Neuronal stem cell (in vitro differentiated cells): ENCODE data around the gene CINP.
"Not testable (repeated sequence)": the region's sequence is repeated elsewhere in the genome, so short reads cannot be mapped to it uniquely, and the experiment has no call there.

ENCODE experiments used
- DNase-seq: peaks from one replicate; pipeline ENCODE4 v3.0.0-alpha.2; 2013; ENCODE audit warnings: low spot score
- H2AFZ ChIP-seq: one replicate; pipeline ENCODE4 v1.6.1; 2013; ENCODE audit warnings: mild to moderate bottlenecking, low read length, inconsistent platforms
- H2AK5ac ChIP-seq: 2 replicates; pipeline ENCODE4 v1.6.1; 2013; ENCODE audit warnings: low read depth, mild to moderate bottlenecking, inconsistent platforms, low read length, moderate library complexity, mixed read lengths
- H2BK120ac ChIP-seq: 2 replicates; pipeline ENCODE4 v1.6.1; 2013; ENCODE audit warnings: low read depth, mild to moderate bottlenecking, inconsistent platforms, low read length, moderate library complexity, mixed read lengths
- H2BK12ac ChIP-seq: one replicate; pipeline ENCODE4 v1.6.1; 2013; ENCODE audit warnings: low read length, inconsistent platforms
- H2BK15ac ChIP-seq: 2 replicates; pipeline ENCODE4 v1.6.1; 2013; ENCODE audit warnings: mild to moderate bottlenecking, low read length, inconsistent platforms, mixed read lengths
- H2BK5ac ChIP-seq: one replicate; pipeline ENCODE4 v1.6.1; 2013; ENCODE audit warnings: inconsistent platforms, mild to moderate bottlenecking, low read length, moderate library complexity
- H3K14ac ChIP-seq: one replicate; pipeline ENCODE4 v1.6.1; 2013; ENCODE audit warnings: low read length, inconsistent platforms
- H3K18ac ChIP-seq: 2 replicates; pipeline ENCODE4 v1.6.1; 2013; ENCODE audit warnings: low read length, inconsistent platforms
- H3K23ac ChIP-seq: 2 replicates; pipeline ENCODE4 v1.6.1; 2013; ENCODE audit warnings: low read depth, mild to moderate bottlenecking, mixed read lengths, low read length, inconsistent platforms; ENCODE audit not compliant: poor library complexity
- H3K27ac ChIP-seq: replicated peaks from 3 replicates; pipeline ENCODE4 v1.5.1; 2013; ENCODE audit warnings: low read length, inconsistent platforms
- H3K27me3 ChIP-seq, 3 experiments: 2 replicates each; pipeline ENCODE4 v1.6.1; 2013; ENCODE audit warnings: low read length in 3 of 3, mild to moderate bottlenecking in 2 of 3, inconsistent platforms in 1 of 3, low read depth in 1 of 3, mixed read lengths in 1 of 3, moderate library complexity in 1 of 3; ENCODE audit not compliant: control insufficient read depth in 3 of 3, insufficient read depth in 3 of 3
- H3K36me3 ChIP-seq, 2 donors: replicated peaks in 1 of 2; 2 replicates each; pipeline ENCODE4 v1.6.1; 2013; ENCODE audit warnings: low read length in 2 of 2; ENCODE audit not compliant: control insufficient read depth in 2 of 2, insufficient read depth in 2 of 2
- H3K4ac ChIP-seq: 2 replicates; pipeline ENCODE4 v1.6.1; 2013; ENCODE audit warnings: inconsistent platforms, mild to moderate bottlenecking, low read length, moderate library complexity
- H3K4me1 ChIP-seq, 2 donors: 1 replicate in 1 of 2; 2 replicates in 1 of 2; pipeline ENCODE4 v1.6.1; 2013; ENCODE audit warnings: low read length in 2 of 2, low read depth in 1 of 2; ENCODE audit not compliant: control insufficient read depth in 2 of 2, insufficient read depth in 1 of 2
- H3K4me2 ChIP-seq: one replicate; pipeline ENCODE4 v1.6.1; 2013; ENCODE audit warnings: mild to moderate bottlenecking, low read length, inconsistent platforms; ENCODE audit not compliant: insufficient read depth, poor library complexity, severe bottlenecking
- H3K4me3 ChIP-seq, 2 donors: 2 replicates each; pipeline ENCODE4 v1.5.1; 2013; ENCODE audit warnings: low read length in 2 of 2, mild to moderate bottlenecking in 2 of 2, inconsistent platforms in 1 of 2, moderate library complexity in 1 of 2
- H3K79me1 ChIP-seq: one replicate; pipeline ENCODE4 v1.6.1; 2013; ENCODE audit warnings: low read depth, mild to moderate bottlenecking, inconsistent platforms, low read length, moderate library complexity
- H3K9ac ChIP-seq: one replicate; pipeline ENCODE4 v1.6.1; 2013; ENCODE audit warnings: mild to moderate bottlenecking, low read depth, low read length, inconsistent platforms; ENCODE audit not compliant: poor library complexity
- H3K9me3 ChIP-seq, 2 donors: replicated peaks in 1 of 2; 2 replicates each; pipeline versions ENCODE3 to v1.6.1; 2013; ENCODE audit warnings: low read length in 2 of 2, mild to moderate bottlenecking in 2 of 2, inconsistent platforms in 1 of 2, low read depth in 1 of 2, mixed read lengths in 1 of 2, moderate library complexity in 1 of 2; ENCODE audit not compliant: control insufficient read depth in 2 of 2, insufficient read depth in 1 of 2
- H4K8ac ChIP-seq: one replicate; pipeline ENCODE4 v1.6.1; 2013; ENCODE audit warnings: low read depth, mild to moderate bottlenecking, inconsistent platforms, low read length, moderate library complexity
- H4K91ac ChIP-seq: one replicate; pipeline ENCODE4 v1.6.1; 2013; ENCODE audit warnings: low read length, low read depth, mild to moderate bottlenecking, inconsistent platforms; ENCODE audit not compliant: poor library complexity
- WGBS, 2 donors: extraction: QIAGEN DNeasy Blood & Tissue Kit; methylation state at CpG; one replicate each; pipeline ENCODE4 v1.1.7; 2013; ENCODE audit warnings: missing lambda C conversion rate in 2 of 2, mixed read lengths in 1 of 2; ENCODE audit not compliant: insufficient read length in 2 of 2, insufficient replicate concordance in 1 of 2; ENCODE audit errors: extremely low coverage in 2 of 2; 5-methylcytosine and 5-hydroxymethylcytosine counted together

CINP gene

GRCh38 chr14:102351593-102351992 lies 11.1 kb downstream of the CINP start:
- H3K27ac ChIP-seq, H3K9ac ChIP-seq, H2AK5ac ChIP-seq, H2AFZ ChIP-seq, H3K79me1 ChIP-seq, H3K27me3 ChIP-seq, H4K8ac ChIP-seq, H3K23ac ChIP-seq, H3K18ac ChIP-seq, H3K4me2 ChIP-seq, H3K14ac ChIP-seq, H2BK5ac ChIP-seq, H2BK15ac ChIP-seq, H3K4me3 ChIP-seq, DNase-seq, H2BK120ac ChIP-seq, H4K91ac ChIP-seq, H3K4ac ChIP-seq, H3K4me1 ChIP-seq, H2BK12ac ChIP-seq, H3K9me3 ChIP-seq: not testable (repeated sequence)
- H3K36me3 ChIP-seq: peaks cover 9 to 83% of the 10 kb centered on the region in 2 donors
- WGBS, 2 donors: no CpG with 5 or more reads among the region's 9 CpGs

DNA sequence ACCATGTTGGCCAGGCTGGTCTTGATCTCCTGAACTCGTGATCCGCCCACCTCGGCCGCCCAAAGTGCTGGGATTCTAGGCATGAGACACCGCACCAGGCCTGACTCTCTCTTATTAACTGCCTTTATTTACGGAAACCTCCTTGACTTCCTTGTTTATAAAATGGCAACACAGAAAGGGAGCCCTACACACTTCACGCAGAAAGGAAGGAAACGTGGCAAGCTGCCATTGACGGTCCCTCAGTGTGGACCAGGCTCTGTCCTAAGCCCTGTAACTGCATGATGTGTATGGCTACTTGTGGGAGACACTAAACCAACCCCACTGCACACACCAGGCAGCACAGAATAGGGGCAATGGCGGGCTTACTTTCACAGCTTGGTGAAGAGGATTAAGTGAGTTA lies 11.7 kb downstream of the CINP start:
- H2BK120ac ChIP-seq: no peak overlapping the region
- H3K79me1 ChIP-seq: no peaks in the 10 kb centered on the region
- H2BK5ac ChIP-seq: no peak overlapping the region
- H3K27ac ChIP-seq: no peak overlapping the region
- H4K91ac ChIP-seq: no peak overlapping the region
- no peak overlapping the region for H3K18ac ChIP-seq
- H2AFZ ChIP-seq: no peak overlapping the region
- peak overlapping the region; percentile 70 for H3K9ac ChIP-seq
- H3K4me2 ChIP-seq: no peak overlapping the region
- H2BK12ac ChIP-seq: no peak overlapping the region
- no peak overlapping the region for H3K4ac ChIP-seq
- H2AK5ac ChIP-seq: no peak overlapping the region
- peak overlapping the region in 1 of 2 donors; percentile 6 for H3K4me3 ChIP-seq
- H3K36me3 ChIP-seq: peaks cover 9 to 82% of the 10 kb centered on the region in 2 donors
- H3K14ac ChIP-seq: no peak overlapping the region
- no peaks in the 10 kb centered on the region for H3K4me1 ChIP-seq
- H4K8ac ChIP-seq: no peak overlapping the region
- H3K9me3 ChIP-seq: no peaks in the 10 kb centered on the region
- no CpG with 5 or more reads among the region's 10 CpGs for WGBS, 2 donors
- DNase-seq: no peak
- H3K27me3 ChIP-seq: no peaks in the 10 kb centered on the region
- no peak overlapping the region for H2BK15ac ChIP-seq
- no peak overlapping the region for H3K23ac ChIP-seq

- Histone ChIP-seq H2BK5ac (no peak overlapping the region), H2BK120ac (no peak overlapping the region), H3K4ac (no peak overlapping the region), H3K18ac (no peak overlapping the region), H3K4me2 (no peak overlapping the region), H2AK5ac (no peak overlapping the region), H3K9me3 (no peaks in the 10 kb centered on the region), H3K23ac (no peak overlapping the region), H3K27me3 (no peaks in the 10 kb centered on the region), H3K9ac (no peak overlapping the region), H3K79me1 (no peaks in the 10 kb centered on the region), H2BK15ac (no peak overlapping the region), H3K36me3 (peaks cover 14 to 79% of the 10 kb centered on the region in 2 donors), H3K4me1 (no peaks in the 10 kb centered on the region), H2BK12ac (no peak overlapping the region), H3K27ac (no peak overlapping the region), H4K91ac (no peak overlapping the region), H2AFZ (no peak overlapping the region), H3K4me3 (peak overlapping the region in 1 of 2 donors; percentile 40), H4K8ac (no peak overlapping the region), H3K14ac (no peak overlapping the region)
- no CpG with 5 or more reads among the region's 16 CpGs for WGBS, 2 donors
- no peak for DNase-seq
Measured at GRCh38 chr14:102348376-102348775, 14.3 kb downstream of the CINP start.

DNA sequence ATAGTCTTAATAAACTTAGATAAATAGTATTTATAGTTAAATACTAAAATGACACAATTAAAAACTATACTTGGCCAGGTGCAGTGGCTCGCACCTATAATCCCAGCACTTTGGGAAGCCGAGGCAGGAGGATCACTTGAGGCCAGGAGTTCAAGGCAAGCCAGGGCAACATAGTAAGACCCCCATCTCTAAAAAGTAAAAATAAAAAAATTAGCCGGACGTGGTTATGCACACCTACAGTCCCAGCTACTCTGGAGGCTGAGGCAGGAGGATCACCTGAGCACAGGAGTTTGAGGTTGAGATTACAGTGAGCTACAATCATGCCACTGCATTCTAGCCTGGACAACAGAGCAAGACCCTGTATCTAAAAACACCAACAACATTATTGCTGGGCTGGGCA lies 16.0 kb downstream of the CINP start:
- no peak overlapping the region for H2BK5ac ChIP-seq
- no peaks in the 10 kb centered on the region for H3K9me3 ChIP-seq
- no peaks in the 10 kb centered on the region for H3K27me3 ChIP-seq
- no peak overlapping the region for H2AK5ac ChIP-seq
- DNase-seq: no peak
- H2BK120ac ChIP-seq: no peak overlapping the region
- H3K18ac ChIP-seq: no peak overlapping the region
- H3K4me1 ChIP-seq: no peaks in the 10 kb centered on the region
- no peak overlapping the region for H4K8ac ChIP-seq
- no peak overlapping the region for H3K9ac ChIP-seq
- no peak overlapping the region for H3K4me2 ChIP-seq
- no peak overlapping the region for H3K27ac ChIP-seq
- H3K4me3 ChIP-seq: no peak overlapping the region
- no peak overlapping the region for H2AFZ ChIP-seq
- no peak overlapping the region for H3K14ac ChIP-seq
- H3K79me1 ChIP-seq: no peaks in the 10 kb centered on the region
- H2BK15ac ChIP-seq: no peak overlapping the region
- no peak overlapping the region for H4K91ac ChIP-seq
- no peak overlapping the region for H3K23ac ChIP-seq
- no peak overlapping the region for H2BK12ac ChIP-seq
- peaks cover 19 to 85% of the 10 kb centered on the region in 2 donors for H3K36me3 ChIP-seq
- H3K4ac ChIP-seq: no peak overlapping the region
- WGBS, 2 donors: no CpG with 5 or more reads among the region's 4 CpGs
